ENCODE data around the gene CHST11.

DNA sequence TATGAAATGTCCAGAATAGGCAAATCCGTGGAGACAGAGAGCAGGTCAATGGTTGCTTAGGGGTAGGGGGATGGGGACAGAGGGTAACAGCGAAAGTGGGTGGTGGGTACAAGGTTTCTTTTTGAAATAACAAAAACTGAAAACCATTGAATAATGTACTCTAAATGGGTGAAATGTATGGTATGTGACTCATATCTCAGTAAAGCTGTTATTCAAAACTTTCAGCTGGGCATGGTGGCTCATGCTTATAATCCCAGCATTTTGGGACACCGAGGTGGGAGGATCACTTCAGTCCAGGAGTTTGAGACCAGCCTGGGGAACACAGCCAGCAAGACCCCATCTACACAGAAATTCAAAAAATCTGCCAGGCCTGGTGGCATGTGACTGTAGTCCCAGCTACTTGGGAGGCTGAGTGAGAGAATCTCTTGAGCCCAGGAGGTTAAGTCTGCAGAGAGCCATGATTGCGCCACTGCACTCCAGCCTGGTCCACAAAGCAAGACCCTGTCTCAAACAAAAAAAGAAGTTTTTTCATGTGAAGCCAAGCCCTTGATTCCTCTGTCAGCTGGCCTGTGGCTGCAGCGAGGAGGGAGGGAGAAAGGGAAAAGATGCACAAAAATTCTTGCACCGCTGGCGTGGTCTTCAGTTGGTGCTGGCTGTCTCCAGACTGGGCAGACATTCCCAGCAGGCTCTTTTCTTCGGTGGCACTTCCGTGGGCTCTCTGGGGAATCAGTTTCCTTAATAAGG is 253.1 kb downstream of the CHST11 start:
- TF ChIP-seq, protein P1, sequence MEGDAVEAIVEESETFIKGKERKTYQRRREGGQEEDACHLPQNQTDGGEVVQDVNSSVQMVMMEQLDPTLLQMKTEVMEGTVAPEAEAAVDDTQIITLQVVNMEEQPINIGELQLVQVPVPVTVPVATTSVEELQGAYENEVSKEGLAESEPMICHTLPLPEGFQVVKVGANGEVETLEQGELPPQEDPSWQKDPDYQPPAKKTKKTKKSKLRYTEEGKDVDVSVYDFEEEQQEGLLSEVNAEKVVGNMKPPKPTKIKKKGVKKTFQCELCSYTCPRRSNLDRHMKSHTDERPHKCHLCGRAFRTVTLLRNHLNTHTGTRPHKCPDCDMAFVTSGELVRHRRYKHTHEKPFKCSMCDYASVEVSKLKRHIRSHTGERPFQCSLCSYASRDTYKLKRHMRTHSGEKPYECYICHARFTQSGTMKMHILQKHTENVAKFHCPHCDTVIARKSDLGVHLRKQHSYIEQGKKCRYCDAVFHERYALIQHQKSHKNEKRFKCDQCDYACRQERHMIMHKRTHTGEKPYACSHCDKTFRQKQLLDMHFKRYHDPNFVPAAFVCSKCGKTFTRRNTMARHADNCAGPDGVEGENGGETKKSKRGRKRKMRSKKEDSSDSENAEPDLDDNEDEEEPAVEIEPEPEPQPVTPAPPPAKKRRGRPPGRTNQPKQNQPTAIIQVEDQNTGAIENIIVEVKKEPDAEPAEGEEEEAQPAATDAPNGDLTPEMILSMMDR (IDR thresholded peaks at IDR 0.05), result no peak
- no peak for TF ChIP-seq EZH2phosphoT487 (IDR thresholded peaks at IDR 0.05)
- TF ChIP-seq EZH2 (IDR thresholded peaks at IDR 0.05), result no peak

Data from neural progenitor cell (in vitro differentiated cells).